H9 (cell line): ENCODE measurements around the gene LEO1. TPM values are rescaled to one million over a fixed set of nuclear protein-coding genes. Genes with fewer than 3 reads are reported as not detected.

Source experiments
- DNase-seq: peaks from one replicate; pipeline ENCODE4 v3.0.0-alpha.2; 2017
- H2AFZ ChIP-seq: one replicate; pipeline ENCODE4 v1.6.1; 2013; ENCODE audit warnings: mild to moderate bottlenecking, low read length, control low read depth, moderate library complexity
- H2AK5ac ChIP-seq: 2 replicates; pipeline ENCODE4 v1.6.1; 2013; ENCODE audit warnings: low read length, control low read depth, mixed read lengths; ENCODE audit not compliant: insufficient read length
- H2BK120ac ChIP-seq: one replicate; pipeline ENCODE4 v1.6.1; 2013; ENCODE audit warnings: low read depth, mild to moderate bottlenecking, low read length, control low read depth, inconsistent platforms; ENCODE audit not compliant: poor library complexity, severe bottlenecking
- H2BK12ac ChIP-seq: 2 replicates; pipeline ENCODE4 v1.6.1; 2013; ENCODE audit warnings: low read length, control low read depth, mixed read lengths, low read depth; ENCODE audit not compliant: insufficient read length
- H2BK15ac ChIP-seq: 2 replicates; pipeline ENCODE4 v1.6.1; 2013; ENCODE audit warnings: low read depth, low read length, control low read depth
- H2BK20ac ChIP-seq: one replicate; pipeline ENCODE4 v1.6.1; 2013; ENCODE audit warnings: low read depth, mild to moderate bottlenecking, low read length, control low read depth, inconsistent platforms; ENCODE audit not compliant: poor library complexity, severe bottlenecking
- H2BK5ac ChIP-seq: 2 replicates; pipeline ENCODE4 v1.6.1; 2013; ENCODE audit warnings: low read length, control low read depth, mixed read lengths; ENCODE audit not compliant: insufficient read length
- H3K14ac ChIP-seq: 2 replicates; pipeline ENCODE4 v1.6.1; 2013; ENCODE audit warnings: low read length, control low read depth; ENCODE audit not compliant: insufficient read depth
- H3K18ac ChIP-seq: 2 replicates; pipeline ENCODE4 v1.6.1; 2013; ENCODE audit warnings: low read depth, mild to moderate bottlenecking, mixed read lengths, low read length, control low read depth; ENCODE audit not compliant: insufficient read length
- H3K23ac ChIP-seq: 2 replicates; pipeline ENCODE4 v1.6.1; 2013; ENCODE audit warnings: low read length, control low read depth, mixed read lengths, low read depth; ENCODE audit not compliant: insufficient read length
- H3K23me2 ChIP-seq: 2 replicates; pipeline ENCODE4 v1.6.1; 2013; ENCODE audit warnings: low read depth, mild to moderate bottlenecking, mixed read lengths, low read length, control low read depth; ENCODE audit not compliant: insufficient read length, poor library complexity, severe bottlenecking
- H3K27ac ChIP-seq: 2 replicates; pipeline ENCODE4 v1.5.1; 2013; ENCODE audit warnings: low read length, control low read depth, mixed read lengths, low read depth; ENCODE audit not compliant: insufficient read length
- H3K27me3 ChIP-seq: 2 replicates; pipeline ENCODE4 v1.6.1; 2013; ENCODE audit warnings: low read length, control low read depth, inconsistent platforms; ENCODE audit not compliant: insufficient read depth
- H3K4ac ChIP-seq: 2 replicates; pipeline ENCODE4 v1.6.1; 2013; ENCODE audit warnings: low read depth, mild to moderate bottlenecking, control low read depth, inconsistent platforms, low read length, moderate library complexity
- H3K4me1 ChIP-seq: 2 replicates; pipeline ENCODE4 v1.6.1; 2013; ENCODE audit warnings: low read length, control low read depth, inconsistent platforms; ENCODE audit not compliant: insufficient read depth
- H3K4me2 ChIP-seq: 2 replicates; pipeline ENCODE4 v1.6.1; 2013; ENCODE audit warnings: low read length, control low read depth, mixed read lengths; ENCODE audit not compliant: insufficient read length, insufficient read depth
- H3K56ac ChIP-seq: 2 replicates; pipeline ENCODE4 v1.6.1; 2013; ENCODE audit warnings: low read depth, mild to moderate bottlenecking, mixed read lengths, low read length, control low read depth; ENCODE audit not compliant: insufficient read length
- H3K79me1 ChIP-seq: 2 replicates; pipeline ENCODE4 v1.6.1; 2013; ENCODE audit warnings: low read depth, mild to moderate bottlenecking, moderate library complexity, low read length, control low read depth, inconsistent platforms; ENCODE audit not compliant: insufficient read depth, poor library complexity, severe bottlenecking
- H3K79me2 ChIP-seq: 2 replicates; pipeline ENCODE4 v1.6.1; 2013; ENCODE audit warnings: low read length, control low read depth, inconsistent platforms; ENCODE audit not compliant: insufficient read depth
- H3K9ac ChIP-seq: 2 replicates; pipeline ENCODE4 v1.6.1; 2013; ENCODE audit warnings: low read length, control low read depth, mixed read lengths; ENCODE audit not compliant: insufficient read length; ENCODE audit errors: extremely low read depth
- H3K9me3 ChIP-seq: one replicate; pipeline ENCODE4 v1.6.1; 2013; ENCODE audit warnings: low read depth, low read length, inconsistent platforms; ENCODE audit not compliant: control insufficient read depth
- H3T11ph ChIP-seq: one replicate; pipeline ENCODE4 v1.6.1; 2013; ENCODE audit warnings: mild to moderate bottlenecking, low read length, control low read depth, inconsistent platforms
- H4K20me1 ChIP-seq: one replicate; pipeline ENCODE4 v1.6.1; 2013; ENCODE audit not compliant: control insufficient read depth, insufficient read length, insufficient read depth
- H4K5ac ChIP-seq: 2 replicates; pipeline ENCODE4 v1.6.1; 2013; ENCODE audit warnings: low read depth, mild to moderate bottlenecking, mixed read lengths, low read length, control low read depth; ENCODE audit not compliant: insufficient read length
- H4K8ac ChIP-seq: replicated peaks from 2 replicates; pipeline ENCODE4 v1.6.1; 2013; ENCODE audit warnings: low read length, control low read depth, mixed read lengths, low read depth; ENCODE audit not compliant: insufficient read length
- H4K91ac ChIP-seq: 2 replicates; pipeline ENCODE4 v1.6.1; 2013; ENCODE audit warnings: low read depth, mild to moderate bottlenecking, moderate library complexity, mixed read lengths, low read length, control low read depth; ENCODE audit not compliant: insufficient read length
- H3K27ac Mint-ChIP-seq, 3 experiments: 2 replicates in 2 of 3; 3 replicates in 1 of 3; pipeline ENCODE4 v1.8.0; 2020 to 2021; ENCODE audit warnings: mixed read lengths in 3 of 3, mild to moderate bottlenecking in 1 of 3, moderate library complexity in 1 of 3
- H3K27me3 Mint-ChIP-seq: 2 replicates; pipeline ENCODE4 v1.8.0; 2021; ENCODE audit warnings: low read depth, mild to moderate bottlenecking, moderate library complexity, mixed read lengths
- H3K36me3 Mint-ChIP-seq, 3 experiments: 2 replicates in 2 of 3; 3 replicates in 1 of 3; pipeline ENCODE4 v1.8.0; 2020 to 2021; ENCODE audit warnings: low read depth in 3 of 3, mixed read lengths in 3 of 3; ENCODE audit not compliant: insufficient read depth in 1 of 3
- H3K4me1 Mint-ChIP-seq, 2 experiments: 2 replicates each; pipeline ENCODE4 v1.8.0; 2020; ENCODE audit warnings: mixed read lengths in 2 of 2
- H3K4me3 Mint-ChIP-seq, 2 experiments: 2 replicates in 1 of 2; 3 replicates in 1 of 2; pipeline ENCODE4 v1.8.0; 2020 to 2021; ENCODE audit warnings: mild to moderate bottlenecking in 2 of 2, mixed read lengths in 2 of 2, moderate library complexity in 1 of 2
- H3K9me3 Mint-ChIP-seq, 2 experiments: 2 replicates in 1 of 2; 3 replicates in 1 of 2; pipeline ENCODE4 v1.8.0; 2020; ENCODE audit warnings: mild to moderate bottlenecking in 2 of 2, mixed read lengths in 2 of 2, moderate library complexity in 1 of 2
- CTCF ChIP-seq: fragments of 200-600 bp; sonication (generic); conservative IDR thresholded peaks from 3 replicates; pipeline ENCODE4 v1.8.0; 2021; ENCODE audit warnings: antibody characterized with exemption, mild to moderate bottlenecking
- WGBS: extraction: QIAGEN DNeasy Blood & Tissue Kit; methylation state at CpG from one replicate; pipeline ENCODE4 v1.1.7; 2013; ENCODE audit warnings: missing lambda C conversion rate, low lambda C conversion rate, mixed read lengths; ENCODE audit not compliant: insufficient read length; ENCODE audit errors: extremely low coverage; 5-methylcytosine and 5-hydroxymethylcytosine counted together
- total RNA-seq: library from RNA; stranded (reverse); gene quantifications from 2 replicates; pipeline ENCODE4 v1.2.1, GENCODE V29; 2021

The LEO1 gene
- total RNA-seq, 1 experiment from 2014 or later = 30.3 TPM

GRCh38 chr15:51973775-51974174 lies 2.2 kb upstream of the LEO1 start:
- no peak overlapping the region for H3K4me2 ChIP-seq
- no peaks in the 10 kb centered on the region for H3K79me1 ChIP-seq
- no peak overlapping the region for H4K8ac ChIP-seq
- H3K18ac ChIP-seq = no peak overlapping the region
- TF ChIP-seq CTCF = no peak
- no peak overlapping the region for H3T11ph ChIP-seq
- H3K9me3 ChIP-seq = no peaks in the 10 kb centered on the region
- H3K27me3 Mint-ChIP-seq = no peaks in the 10 kb centered on the region; the same call in 1 of the 2 replicates
- no peak overlapping the region for H3K56ac ChIP-seq
- no peak overlapping the region for H3K23ac ChIP-seq
- no peak overlapping the region for H4K91ac ChIP-seq
- H3K9me3 Mint-ChIP-seq = peaks cover 2 to 3% of the 10 kb centered on the region in 2 experiments; a peak in 2 of 5 replicates
- no peak overlapping the region for H2BK5ac ChIP-seq
- whole genome bisulfite sequencing = no CpG with 5 or more reads among the region's 4 CpGs
- H3K9ac ChIP-seq = no peak overlapping the region
- H2AK5ac ChIP-seq = no peak overlapping the region
- H3K14ac ChIP-seq = no peak overlapping the region
- H2BK15ac ChIP-seq = no peak overlapping the region
- H3K23me2 ChIP-seq = peaks cover 4% of the 10 kb centered on the region
- H3K4me1 Mint-ChIP-seq = peaks cover 7 to 13% of the 10 kb centered on the region in 2 experiments
- no peak overlapping the region for H4K5ac ChIP-seq
- no peak for DNase-seq
- H3K4me1 ChIP-seq = no peaks in the 10 kb centered on the region
- no peak overlapping the region for H2BK12ac ChIP-seq
- H2BK120ac ChIP-seq = no peak overlapping the region
- H3K4me3 Mint-ChIP-seq = no peak overlapping the region
- no peak overlapping the region for H3K27ac ChIP-seq
- H3K27me3 ChIP-seq = no peaks in the 10 kb centered on the region
- H2AFZ ChIP-seq = no peak overlapping the region
- H4K20me1 ChIP-seq = no peaks in the 10 kb centered on the region
- no peak overlapping the region for H2BK20ac ChIP-seq
- no peak overlapping the region for H3K27ac Mint-ChIP-seq
- H3K79me2 ChIP-seq = peaks cover 16% of the 10 kb centered on the region; the same call in 1 of the 2 replicates
- no peak overlapping the region for H3K4ac ChIP-seq
- H3K36me3 Mint-ChIP-seq = peaks cover 2 to 8% (median 4%) of the 10 kb centered on the region in 3 experiments; a peak in 6 of 7 replicates
